PC-3 (cell line): Measurements from ENCODE around the gene ENHO. TPM values are rescaled to one million over a fixed set of nuclear protein-coding genes. Genes with fewer than 3 reads are reported as not detected.

Experiments
- ATAC-seq: fragments of 200-7000 bp; cut with Tn5 transposase; 2 replicates; pipeline ENCODE4 v1.9.1; 2020; ENCODE audit warnings: mild to moderate bottlenecking, moderate library complexity
- BruUV-seq: library from RNA; stranded (reverse); fragments of 400-500 nt; replicated peaks from 2 replicates; lab custom pipeline; 2021; lab: Mats Ljungman, UMichigan
- CTCF ChIA-PET: fragments of 300-600 bp; sonication (Branson Sonifier 250); formaldehyde crosslinking; loops from one replicate; lab custom pipeline; 2022; ENCODE audit warnings: antibody characterized with exemption; lab: Charles Lee
- POLR2A ChIA-PET: fragments of 300-600 bp; sonication (Branson Sonifier 250); formaldehyde crosslinking; loops from one replicate; lab custom pipeline; 2022; ENCODE audit warnings: antibody characterized with exemption; ENCODE audit not compliant: unreplicated experiment; lab: Charles Lee
- DNase-seq: peaks from one replicate; pipeline ENCODE4 v3.0.0-alpha.2; 2015
- H2AFZ ChIP-seq: fragments of 300-600 bp; sonication (generic); 2 replicates; pipeline ENCODE4 v1.6.0; 2016; ENCODE audit warnings: antibody characterized with exemption, low read length
- H3F3A ChIP-seq: fragments of 300-600 bp; sonication (generic); one replicate; pipeline ENCODE4 v1.6.0; 2017; ENCODE audit warnings: antibody characterized with exemption, low read length, control low read depth, mild to moderate bottlenecking; ENCODE audit not compliant: unreplicated experiment
- H3K27ac ChIP-seq: fragments of 300-600 bp; sonication (generic); 2 replicates; pipeline ENCODE4 v1.5.1; 2016; ENCODE audit warnings: mild to moderate bottlenecking, low read length
- H3K27me3 ChIP-seq: fragments of 300-600 bp; sonication (generic); 2 replicates; pipeline ENCODE4 v1.6.1; 2016; ENCODE audit warnings: low read length, mixed read lengths
- H3K36me3 ChIP-seq: fragments of 300-600 bp; sonication (generic); 2 replicates; pipeline ENCODE4 v1.6.1; 2016; ENCODE audit warnings: low read depth, mixed run types, low read length, mixed read lengths
- H3K4me1 ChIP-seq: fragments of 300-600 bp; sonication (generic); 2 replicates; pipeline ENCODE4 v1.5.1; 2016; ENCODE audit warnings: low read length; ENCODE audit not compliant: insufficient read depth
- H3K4me2 ChIP-seq: fragments of 300-600 bp; sonication (generic); 2 replicates; pipeline ENCODE4 v1.6.0; 2016; ENCODE audit warnings: low read length
- H3K4me3 ChIP-seq: fragments of 300-600 bp; sonication (generic); 2 replicates; pipeline ENCODE4 v1.5.1; 2016; ENCODE audit warnings: mild to moderate bottlenecking, low read length, mixed read lengths
- H3K79me2 ChIP-seq: fragments of 300-600 bp; sonication (generic); 2 replicates; pipeline ENCODE4 v1.6.1; 2017; ENCODE audit warnings: low read length, mixed read lengths
- H3K9ac ChIP-seq: fragments of 300-600 bp; sonication (generic); 2 replicates; pipeline ENCODE4 v1.6.0; 2016; ENCODE audit warnings: mild to moderate bottlenecking, low read length
- H3K9me2 ChIP-seq: fragments of 300-600 bp; sonication (generic); replicated peaks from 2 replicates; pipeline ENCODE4 v1.6.1; 2016; ENCODE audit warnings: mixed run types, low read length, mixed read lengths
- H3K9me3 ChIP-seq: fragments of 300-600 bp; sonication (generic); 2 replicates; pipeline ENCODE4 v1.6.1; 2016; ENCODE audit warnings: low read length, mixed read lengths
- H4K20me1 ChIP-seq: fragments of 300-600 bp; sonication (generic); 2 replicates; pipeline ENCODE4 v1.6.1; 2016; ENCODE audit warnings: low read length, mixed read lengths
- EZH2 ChIP-seq: fragments of 300-600 bp; sonication (generic); IDR thresholded peaks from one replicate; pipeline ENCODE4 v1.6.1; 2017; ENCODE audit warnings: antibody characterized with exemption, mild to moderate bottlenecking, low read length; ENCODE audit not compliant: unreplicated experiment
- EZH2phosphoT487 ChIP-seq: fragments of 300-600 bp; sonication (generic); IDR thresholded peaks from 2 replicates; pipeline ENCODE4 v1.6.1; 2018; ENCODE audit warnings: mild to moderate bottlenecking, antibody characterized with exemption, low read length, borderline replicate concordance
- intact Hi-C: fragments of 100-400 bp; cut with micrococcal nuclease; formaldehyde crosslinking; loops from 2 replicates; pipeline ENCODE4 v1.9.0; 2023
- total RNA-seq: library from RNA; depleted of rRNA; stranded (reverse); fragments of >200 nt; gene quantifications from 2 replicates; pipeline ENCODE4 v1.2.3, GENCODE V29; 2014
- TF ChIP-seq, protein P1 (sequence below): fragments of 300-600 bp; sonication (generic); conservative IDR thresholded peaks from 2 replicates; pipeline ENCODE4 v1.5.1; 2017; ENCODE audit warnings: antibody characterized with exemption, low read depth, mild to moderate bottlenecking, low read length

Gene ENHO
- total RNA-seq, 1 experiment from 2014 or later, result 1.3 TPM

- ChIA-PET POLR2A (no interaction called here), CTCF (no interaction called here)
- no peaks in the 10 kb centered on the region for H3K36me3 ChIP-seq
- no peaks in the 10 kb centered on the region for H3K9me3 ChIP-seq
- intact Hi-C loops, result no loop called here
- H3F3A ChIP-seq, result no peaks in the 10 kb centered on the region
- H3K9me2 ChIP-seq, result no peaks in the 10 kb centered on the region
- H3K9ac ChIP-seq, result no peak overlapping the region
- H3K4me3 ChIP-seq, result no peak overlapping the region
- H3K27me3 ChIP-seq, result no peaks in the 10 kb centered on the region
- H3K27ac ChIP-seq, result no peak overlapping the region
- DNase-seq, result no peak
- no peak for ATAC-seq
- H3K79me2 ChIP-seq, result no peaks in the 10 kb centered on the region
- no peaks in the 10 kb centered on the region for H3K4me1 ChIP-seq
- TF ChIP-seq EZH2 (no peak), EZH2phosphoT487 (no peak)
- TF ChIP-seq, protein P1, sequence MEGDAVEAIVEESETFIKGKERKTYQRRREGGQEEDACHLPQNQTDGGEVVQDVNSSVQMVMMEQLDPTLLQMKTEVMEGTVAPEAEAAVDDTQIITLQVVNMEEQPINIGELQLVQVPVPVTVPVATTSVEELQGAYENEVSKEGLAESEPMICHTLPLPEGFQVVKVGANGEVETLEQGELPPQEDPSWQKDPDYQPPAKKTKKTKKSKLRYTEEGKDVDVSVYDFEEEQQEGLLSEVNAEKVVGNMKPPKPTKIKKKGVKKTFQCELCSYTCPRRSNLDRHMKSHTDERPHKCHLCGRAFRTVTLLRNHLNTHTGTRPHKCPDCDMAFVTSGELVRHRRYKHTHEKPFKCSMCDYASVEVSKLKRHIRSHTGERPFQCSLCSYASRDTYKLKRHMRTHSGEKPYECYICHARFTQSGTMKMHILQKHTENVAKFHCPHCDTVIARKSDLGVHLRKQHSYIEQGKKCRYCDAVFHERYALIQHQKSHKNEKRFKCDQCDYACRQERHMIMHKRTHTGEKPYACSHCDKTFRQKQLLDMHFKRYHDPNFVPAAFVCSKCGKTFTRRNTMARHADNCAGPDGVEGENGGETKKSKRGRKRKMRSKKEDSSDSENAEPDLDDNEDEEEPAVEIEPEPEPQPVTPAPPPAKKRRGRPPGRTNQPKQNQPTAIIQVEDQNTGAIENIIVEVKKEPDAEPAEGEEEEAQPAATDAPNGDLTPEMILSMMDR, result no peak
- no peak overlapping the region for H2AFZ ChIP-seq
- BruUV-seq, result no TSS peak
- no peak overlapping the region for H3K4me2 ChIP-seq
- no peaks in the 10 kb centered on the region for H4K20me1 ChIP-seq
Observed at GRCh38 chr9:34553511-34554021, 30.8 kb upstream of the ENHO start.

GRCh38 chr9:34552986-34553385, 30.2 kb upstream of the ENHO start:
- H3K9me2 ChIP-seq, result no peaks in the 10 kb centered on the region
- H3K4me1 ChIP-seq, result no peaks in the 10 kb centered on the region
- no peaks in the 10 kb centered on the region for H3K79me2 ChIP-seq
- ATAC-seq, result no peak
- no peak overlapping the region for H3K4me2 ChIP-seq
- BruUV-seq, result no TSS peak
- no peaks in the 10 kb centered on the region for H3F3A ChIP-seq
- intact Hi-C loops, result no loop called here
- no peak overlapping the region for H2AFZ ChIP-seq
- ChIA-PET CTCF (no interaction called here), POLR2A (no interaction called here)
- no peak overlapping the region for H3K27ac ChIP-seq
- H3K9me3 ChIP-seq, result no peaks in the 10 kb centered on the region
- no peak overlapping the region for H3K9ac ChIP-seq
- no peaks in the 10 kb centered on the region for H3K36me3 ChIP-seq
- H3K27me3 ChIP-seq, result no peaks in the 10 kb centered on the region
- TF ChIP-seq, protein P1, result no peak
- no peak for TF ChIP-seq EZH2phosphoT487
- no peak for TF ChIP-seq EZH2
- H3K4me3 ChIP-seq, result no peak overlapping the region
- DNase-seq, result no peak
- H4K20me1 ChIP-seq, result no peaks in the 10 kb centered on the region

DNA sequence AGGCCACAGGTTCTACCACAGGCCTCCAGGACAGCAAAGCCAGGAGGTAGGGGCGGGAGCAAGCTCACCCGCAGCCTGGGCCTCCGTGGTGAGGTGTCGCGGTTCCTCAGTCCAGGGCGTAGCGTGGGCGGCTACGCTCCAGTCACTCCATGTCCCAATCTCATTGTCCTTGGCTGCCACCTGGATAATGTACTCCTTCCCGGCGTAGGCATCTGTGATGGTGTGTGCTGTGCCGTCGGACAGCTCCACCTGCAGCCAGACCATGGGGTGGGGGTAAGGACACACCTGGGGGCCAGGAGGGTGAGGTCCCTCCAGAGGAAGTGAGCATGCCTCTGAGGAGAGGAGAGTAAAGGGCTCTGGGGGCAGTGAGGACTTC, 29.8 kb upstream of the ENHO start:
- Histone ChIP-seq H4K20me1 (no peaks in the 10 kb centered on the region), H3K36me3 (no peaks in the 10 kb centered on the region), H3K79me2 (no peaks in the 10 kb centered on the region), H3K27me3 (no peaks in the 10 kb centered on the region), H3K4me3 (no peak overlapping the region), H3K9ac (no peak overlapping the region), H3F3A (no peaks in the 10 kb centered on the region), H3K4me2 (no peak overlapping the region), H2AFZ (no peak overlapping the region), H3K9me2 (no peaks in the 10 kb centered on the region), H3K4me1 (no peaks in the 10 kb centered on the region), H3K27ac (no peak overlapping the region), H3K9me3 (no peaks in the 10 kb centered on the region)
- TF ChIP-seq, protein P1, result no peak
- TF ChIP-seq EZH2phosphoT487 (no peak), EZH2 (no peak)
- no TSS peak for BruUV-seq
- CTCF ChIA-PET, result no interaction called here
- DNase-seq, result no peak
- POLR2A ChIA-PET, result no interaction called here
- intact Hi-C loops, result no loop called here
- no peak for ATAC-seq
